GM06990 (cell line): ENCODE measurements around the gene TMEM121.

Experiments
- DNase-seq: peaks from one replicate; pipeline ENCODE4 v3.0.0-alpha.2; 2011; ENCODE audit not compliant: insufficient read length; ENCODE audit errors: extremely low read depth
- H3K27me3 ChIP-seq: replicated peaks from 2 replicates; pipeline ENCODE4 v1.6.0; 2011; ENCODE audit warnings: low read length; ENCODE audit not compliant: control insufficient read depth, insufficient read depth
- H3K36me3 ChIP-seq: 2 replicates; pipeline ENCODE4 v1.5.1; 2011; ENCODE audit warnings: low read length; ENCODE audit not compliant: control insufficient read depth, insufficient read depth
- H3K4me3 ChIP-seq: replicated peaks from 2 replicates; pipeline ENCODE4 v1.5.1; 2011; ENCODE audit warnings: low read depth, mild to moderate bottlenecking, control low read depth, low read length
- TF ChIP-seq, protein P1 (sequence below): IDR thresholded peaks from 2 replicates; pipeline ENCODE4 v1.5.1; 2011; ENCODE audit warnings: low read length, control low read depth, mild to moderate bottlenecking, inconsistent platforms; ENCODE audit not compliant: insufficient read depth, poor library complexity, severe bottlenecking

TMEM121 gene

DNA sequence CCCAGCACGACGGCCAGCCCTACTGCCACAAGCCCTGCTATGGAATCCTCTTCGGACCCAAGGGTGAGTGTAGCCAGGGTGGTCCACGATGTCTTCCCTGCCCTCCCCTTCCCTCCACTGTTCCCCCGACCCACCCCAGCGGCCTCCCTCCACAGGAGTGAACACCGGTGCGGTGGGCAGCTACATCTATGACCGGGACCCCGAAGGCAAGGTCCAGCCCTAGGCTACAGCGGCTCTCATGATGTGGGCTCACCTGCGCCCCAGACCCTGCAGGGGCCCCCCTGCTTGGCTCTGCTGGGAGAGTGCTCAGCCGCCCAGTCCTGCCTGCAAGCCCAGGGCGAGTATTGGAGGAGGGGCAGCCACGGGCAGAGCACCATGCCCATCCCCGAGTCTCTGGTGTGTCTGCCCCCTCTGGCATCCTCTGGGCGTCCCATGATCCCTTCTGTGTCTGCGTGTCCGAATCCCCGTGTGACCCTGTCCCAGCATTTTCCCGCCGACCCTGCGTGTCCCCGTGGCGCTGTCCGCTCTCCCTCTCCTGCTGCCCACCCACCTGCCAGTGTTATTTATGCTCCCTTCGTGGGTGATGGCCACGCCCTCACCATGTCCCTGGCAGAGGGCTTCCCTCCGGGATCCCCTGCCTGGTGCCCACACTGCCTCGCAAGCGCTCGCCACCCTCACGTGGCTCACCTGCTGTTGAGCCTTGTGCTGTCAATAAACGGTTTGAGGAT, 46.8 kb upstream of the TMEM121 start:
- H3K27me3 ChIP-seq, result no peaks in the 10 kb centered on the region; the same call in 1 of the 2 replicates

DNA sequence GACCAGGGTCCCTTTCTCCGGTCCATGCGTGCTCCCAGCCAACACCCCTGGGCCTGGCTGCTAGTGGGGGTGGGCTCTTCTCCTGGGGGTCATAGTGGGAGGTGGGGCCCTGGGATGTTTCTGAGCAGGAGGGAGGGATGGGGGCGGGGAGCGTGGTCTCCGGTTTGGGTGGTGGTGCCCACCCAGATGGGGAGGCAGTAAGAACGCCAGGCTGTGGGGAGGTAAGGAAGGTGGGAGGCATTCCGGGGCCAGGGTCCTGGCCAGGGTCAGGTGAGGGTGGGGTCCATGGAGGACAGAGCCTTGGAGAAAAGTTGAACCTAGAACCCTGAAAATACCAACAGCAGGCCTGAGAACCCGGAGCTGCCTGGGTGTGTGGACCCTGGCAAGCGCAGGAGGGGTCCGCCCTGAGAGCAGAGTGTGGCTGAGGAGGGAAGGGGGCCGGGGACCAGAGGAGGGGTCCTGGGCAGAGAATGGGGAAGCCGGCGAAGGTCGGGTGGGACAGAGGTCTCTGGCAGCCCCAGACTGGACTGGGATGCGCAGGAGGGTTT, 46.1 kb upstream of the TMEM121 start:
- Histone ChIP-seq H3K27me3 (no peaks in the 10 kb centered on the region; the same call in 1 of the 2 replicates), H3K4me3 (no peak overlapping the region), H3K36me3 (no peaks in the 10 kb centered on the region)
- TF ChIP-seq, protein P1, sequence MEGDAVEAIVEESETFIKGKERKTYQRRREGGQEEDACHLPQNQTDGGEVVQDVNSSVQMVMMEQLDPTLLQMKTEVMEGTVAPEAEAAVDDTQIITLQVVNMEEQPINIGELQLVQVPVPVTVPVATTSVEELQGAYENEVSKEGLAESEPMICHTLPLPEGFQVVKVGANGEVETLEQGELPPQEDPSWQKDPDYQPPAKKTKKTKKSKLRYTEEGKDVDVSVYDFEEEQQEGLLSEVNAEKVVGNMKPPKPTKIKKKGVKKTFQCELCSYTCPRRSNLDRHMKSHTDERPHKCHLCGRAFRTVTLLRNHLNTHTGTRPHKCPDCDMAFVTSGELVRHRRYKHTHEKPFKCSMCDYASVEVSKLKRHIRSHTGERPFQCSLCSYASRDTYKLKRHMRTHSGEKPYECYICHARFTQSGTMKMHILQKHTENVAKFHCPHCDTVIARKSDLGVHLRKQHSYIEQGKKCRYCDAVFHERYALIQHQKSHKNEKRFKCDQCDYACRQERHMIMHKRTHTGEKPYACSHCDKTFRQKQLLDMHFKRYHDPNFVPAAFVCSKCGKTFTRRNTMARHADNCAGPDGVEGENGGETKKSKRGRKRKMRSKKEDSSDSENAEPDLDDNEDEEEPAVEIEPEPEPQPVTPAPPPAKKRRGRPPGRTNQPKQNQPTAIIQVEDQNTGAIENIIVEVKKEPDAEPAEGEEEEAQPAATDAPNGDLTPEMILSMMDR, result no peak
- no peak for DNase-seq

More for the DNA sequence above, 46.8 kb upstream of the TMEM121 start:
- H3K36me3 ChIP-seq, result no peaks in the 10 kb centered on the region
- no peak overlapping the region for H3K4me3 ChIP-seq
- TF ChIP-seq, protein P1, result no peak
- no peak for DNase-seq

DNA sequence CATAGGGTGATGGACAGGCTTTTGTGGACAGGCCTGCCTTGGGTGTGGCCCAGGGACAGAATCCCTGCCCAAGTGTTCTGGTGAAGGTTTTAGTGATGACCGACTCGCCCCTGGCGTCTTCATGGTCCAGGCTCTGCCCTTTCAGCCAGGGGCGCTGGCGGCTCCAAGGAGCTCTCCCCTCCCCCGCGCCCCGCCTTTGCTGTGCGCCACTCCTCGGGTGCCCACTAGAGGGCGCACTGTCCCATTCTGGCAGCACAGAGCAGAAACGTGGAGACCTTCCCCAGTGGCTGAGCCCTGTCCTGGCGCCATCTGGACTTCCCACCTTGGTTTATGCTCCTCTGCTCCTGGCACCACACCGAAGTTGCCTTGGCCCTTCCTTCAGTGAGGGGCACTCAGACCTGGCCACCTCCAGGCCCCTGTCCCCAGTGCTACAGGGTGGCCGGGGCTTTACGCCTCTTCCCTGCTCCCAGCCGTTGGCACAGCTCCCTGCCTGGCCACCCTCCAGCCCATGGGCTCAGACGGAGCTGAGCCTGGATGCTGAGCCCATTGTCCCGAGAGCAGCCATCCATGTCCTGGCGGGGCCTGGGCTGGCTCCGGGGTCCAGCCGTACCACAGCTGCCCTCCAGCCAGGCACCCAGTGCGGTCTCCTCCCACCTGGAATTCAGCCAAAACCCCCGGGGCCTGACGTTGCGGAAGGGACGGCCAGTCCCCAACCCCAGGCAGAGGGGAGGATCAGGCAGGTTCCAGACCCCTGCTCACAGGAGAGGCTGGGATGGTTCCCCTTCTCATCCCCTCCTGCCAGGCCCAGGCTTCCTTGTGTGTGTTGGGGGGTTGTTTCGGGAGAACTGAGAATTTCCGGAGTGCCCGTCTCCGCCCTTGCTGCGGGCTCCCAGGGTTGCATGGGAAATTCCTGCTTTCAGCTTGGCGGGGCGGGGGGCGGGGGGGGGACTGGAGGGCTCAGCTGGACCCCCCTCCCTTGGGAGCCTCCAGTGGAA, 45.3 kb upstream of the TMEM121 start:
- peak; percentile 82 for DNase-seq
- peak overlapping the region; percentile 19 for H3K4me3 ChIP-seq
- H3K36me3 ChIP-seq, result no peaks in the 10 kb centered on the region
- TF ChIP-seq, protein P1, result peak; percentile 98
- no peaks in the 10 kb centered on the region; the same call in 1 of the 2 replicates for H3K27me3 ChIP-seq

DNA sequence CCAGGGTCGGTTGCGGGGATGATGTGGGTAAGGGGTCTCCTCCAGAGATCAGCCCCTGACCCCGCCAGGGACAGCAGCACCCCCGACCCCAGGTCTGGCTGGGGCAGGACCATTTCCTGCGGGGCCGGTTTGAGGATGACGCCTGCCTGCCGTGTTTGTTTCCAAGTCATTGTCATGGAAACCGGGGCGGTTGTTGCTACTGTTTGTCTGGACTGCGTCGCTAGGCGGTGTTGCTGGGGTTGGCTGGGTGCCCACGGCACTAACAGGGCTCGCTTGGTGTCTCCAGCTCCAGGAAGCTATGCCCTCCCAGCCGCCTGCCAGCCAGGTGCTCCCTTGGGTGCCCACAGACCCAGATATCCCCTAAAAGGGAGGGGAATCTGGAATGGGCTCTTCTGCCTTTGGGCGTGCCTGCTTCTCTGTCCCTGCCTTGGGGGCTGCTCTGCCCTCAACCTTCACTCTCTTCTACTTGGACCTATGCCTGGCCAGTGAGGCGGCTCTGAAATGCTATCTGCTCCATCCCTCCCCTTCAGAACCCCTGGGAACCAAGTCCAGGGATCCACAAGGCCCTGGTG, 44.4 kb upstream of the TMEM121 start:
- peak; percentile 82 for DNase-seq
- Histone ChIP-seq H3K27me3 (no peaks in the 10 kb centered on the region; the same call in 1 of the 2 replicates), H3K36me3 (no peaks in the 10 kb centered on the region), H3K4me3 (no peak overlapping the region)
- TF ChIP-seq, protein P1, result peak; percentile 39

DNA sequence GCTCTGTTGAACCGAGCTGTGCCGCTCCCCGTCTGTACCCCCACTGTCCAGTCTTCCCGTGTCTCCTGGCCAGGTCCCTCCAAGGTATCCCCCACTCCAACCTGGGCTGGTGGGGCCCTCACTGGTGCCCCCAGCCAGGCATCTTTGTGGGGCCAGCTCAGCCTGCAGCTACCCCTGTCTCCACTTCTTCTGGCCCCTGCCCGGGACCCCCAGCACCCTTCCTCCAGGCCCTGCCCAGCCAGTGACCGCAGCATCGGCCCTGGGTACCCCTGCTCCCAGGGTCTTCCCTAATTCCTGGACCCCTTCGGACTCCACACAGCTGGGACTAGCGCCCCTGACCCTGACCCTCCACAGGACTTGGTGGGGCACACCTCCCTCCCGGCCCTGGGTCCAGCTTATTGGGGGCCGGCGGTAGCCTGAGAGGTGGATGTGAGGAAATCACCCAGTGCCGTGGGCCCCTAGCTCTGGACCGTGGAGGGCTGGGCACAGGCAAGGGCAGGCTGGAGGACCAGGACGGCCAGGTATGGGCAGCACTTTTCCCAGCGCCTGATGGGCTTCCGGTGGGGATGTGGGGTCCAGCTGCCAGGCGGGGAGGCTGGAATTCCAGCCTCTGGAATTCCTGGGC, 43.8 kb upstream of the TMEM121 start:
- TF ChIP-seq, protein P1, result no peak

More for the DNA sequence above, 43.8 kb upstream of the TMEM121 start:
- Histone ChIP-seq H3K4me3 (no peak overlapping the region), H3K36me3 (no peaks in the 10 kb centered on the region), H3K27me3 (no peaks in the 10 kb centered on the region; the same call in 1 of the 2 replicates)
- DNase-seq, result no peak
